ENCODE measurements around the gene NUDT9.

DNA sequence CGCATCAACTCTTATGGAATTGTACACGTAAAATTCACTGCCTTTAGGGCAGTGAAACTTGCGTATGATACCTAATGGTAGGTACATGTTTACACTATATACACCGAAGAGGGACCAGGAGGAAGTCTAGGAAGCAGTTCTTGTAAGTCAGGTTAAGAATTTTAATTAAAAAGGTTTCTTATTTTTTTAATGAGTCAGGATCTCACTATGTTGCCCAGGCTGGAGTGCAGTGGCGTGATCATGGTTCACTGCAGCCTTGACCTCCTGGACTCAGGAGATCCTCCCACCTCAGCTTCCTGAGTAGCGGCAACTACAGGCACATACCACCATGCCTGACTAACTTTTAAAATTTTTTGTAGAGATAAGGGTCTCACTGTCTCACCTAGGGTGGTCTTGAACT, 6.6 kb downstream of the NUDT9 start:
- TF ChIP-seq HDGF (IDR thresholded peaks at IDR 0.05; ENCODE audit: borderline replicate concordance), result no peak
- no peak for TF ChIP-seq FOXM1 (IDR thresholded peaks at IDR 0.05; ENCODE audit: borderline replicate concordance)
- no peak for TF ChIP-seq SUZ12 (IDR thresholded peaks at IDR 0.05)
- no peak for TF ChIP-seq ELF4 (IDR thresholded peaks at IDR 0.05)
- TF ChIP-seq ZNF384 (IDR thresholded peaks at IDR 0.05), result no peak
- no peak for TF ChIP-seq BHLHE40 (IDR thresholded peaks at IDR 0.05; ENCODE audit: borderline replicate concordance)
- no peak for TF ChIP-seq SP1 (IDR thresholded peaks at IDR 0.05)
- TF ChIP-seq LEF1 (IDR thresholded peaks at IDR 0.05; ENCODE audit: borderline replicate concordance), result no peak
- TF ChIP-seq L3MBTL2 (conservative IDR thresholded peaks at IDR 0.05), result no peak
- no peak for TF ChIP-seq FOXA1 (IDR thresholded peaks at IDR 0.05)
- TF ChIP-seq ARNT (IDR thresholded peaks at IDR 0.05), result no peak

Data from HEK293T (cell line).